A673 (cell line): ENCODE data around the gene TPPP.

Source experiments
- EZH2 ChIP-seq: fragments of 200-600 bp; sonication (generic); IDR thresholded peaks from 2 replicates; pipeline ENCODE4 v1.6.1; 2017; ENCODE audit warnings: borderline replicate concordance, low read depth, mild to moderate bottlenecking, mixed read lengths, antibody characterized with exemption, low read length; ENCODE audit not compliant: poor library complexity, severe bottlenecking
- TF ChIP-seq, protein P1 (sequence below): fragments of 300-800, 200-600 bp; sonication (generic); conservative IDR thresholded peaks from 2 replicates; pipeline ENCODE4 v1.5.1; 2017; ENCODE audit warnings: low read depth, mild to moderate bottlenecking, antibody characterized with exemption, low read length, moderate library complexity, mixed read lengths

DNA sequence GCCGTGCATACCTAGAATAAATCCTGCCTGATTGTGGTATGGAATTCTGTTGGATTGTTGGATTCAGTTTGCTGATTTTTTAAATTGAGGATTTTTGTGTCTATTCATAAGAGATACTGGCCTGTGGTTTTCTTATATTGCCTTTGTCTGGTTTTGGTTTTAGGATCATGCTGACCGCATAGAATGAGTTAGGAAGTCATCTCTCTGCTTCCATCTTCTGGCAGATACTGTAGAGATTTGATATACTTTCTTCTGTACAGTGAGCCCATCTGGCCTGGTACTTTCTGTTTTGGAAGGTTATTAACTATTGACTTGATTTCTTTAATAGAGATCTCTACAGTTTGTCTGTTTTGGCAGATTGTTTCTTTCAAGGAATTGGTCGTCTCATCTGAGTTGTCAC, 66.3 kb downstream of the TPPP start:
- TF ChIP-seq, protein P1, sequence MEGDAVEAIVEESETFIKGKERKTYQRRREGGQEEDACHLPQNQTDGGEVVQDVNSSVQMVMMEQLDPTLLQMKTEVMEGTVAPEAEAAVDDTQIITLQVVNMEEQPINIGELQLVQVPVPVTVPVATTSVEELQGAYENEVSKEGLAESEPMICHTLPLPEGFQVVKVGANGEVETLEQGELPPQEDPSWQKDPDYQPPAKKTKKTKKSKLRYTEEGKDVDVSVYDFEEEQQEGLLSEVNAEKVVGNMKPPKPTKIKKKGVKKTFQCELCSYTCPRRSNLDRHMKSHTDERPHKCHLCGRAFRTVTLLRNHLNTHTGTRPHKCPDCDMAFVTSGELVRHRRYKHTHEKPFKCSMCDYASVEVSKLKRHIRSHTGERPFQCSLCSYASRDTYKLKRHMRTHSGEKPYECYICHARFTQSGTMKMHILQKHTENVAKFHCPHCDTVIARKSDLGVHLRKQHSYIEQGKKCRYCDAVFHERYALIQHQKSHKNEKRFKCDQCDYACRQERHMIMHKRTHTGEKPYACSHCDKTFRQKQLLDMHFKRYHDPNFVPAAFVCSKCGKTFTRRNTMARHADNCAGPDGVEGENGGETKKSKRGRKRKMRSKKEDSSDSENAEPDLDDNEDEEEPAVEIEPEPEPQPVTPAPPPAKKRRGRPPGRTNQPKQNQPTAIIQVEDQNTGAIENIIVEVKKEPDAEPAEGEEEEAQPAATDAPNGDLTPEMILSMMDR: no peak
- no peak for TF ChIP-seq EZH2
